Measurements from ENCODE around the gene ZNF417. TPM values are rescaled to one million over a fixed set of nuclear protein-coding genes. Genes with fewer than 3 reads are reported as not detected.

Gene ZNF417
- 2.5 to 4.8 TPM (median 4.1 TPM) in 5 replicates for total RNA-seq (2022; extraction: Qiagen RNA extraction; ENCODE audit: low read depth)

DNA sequence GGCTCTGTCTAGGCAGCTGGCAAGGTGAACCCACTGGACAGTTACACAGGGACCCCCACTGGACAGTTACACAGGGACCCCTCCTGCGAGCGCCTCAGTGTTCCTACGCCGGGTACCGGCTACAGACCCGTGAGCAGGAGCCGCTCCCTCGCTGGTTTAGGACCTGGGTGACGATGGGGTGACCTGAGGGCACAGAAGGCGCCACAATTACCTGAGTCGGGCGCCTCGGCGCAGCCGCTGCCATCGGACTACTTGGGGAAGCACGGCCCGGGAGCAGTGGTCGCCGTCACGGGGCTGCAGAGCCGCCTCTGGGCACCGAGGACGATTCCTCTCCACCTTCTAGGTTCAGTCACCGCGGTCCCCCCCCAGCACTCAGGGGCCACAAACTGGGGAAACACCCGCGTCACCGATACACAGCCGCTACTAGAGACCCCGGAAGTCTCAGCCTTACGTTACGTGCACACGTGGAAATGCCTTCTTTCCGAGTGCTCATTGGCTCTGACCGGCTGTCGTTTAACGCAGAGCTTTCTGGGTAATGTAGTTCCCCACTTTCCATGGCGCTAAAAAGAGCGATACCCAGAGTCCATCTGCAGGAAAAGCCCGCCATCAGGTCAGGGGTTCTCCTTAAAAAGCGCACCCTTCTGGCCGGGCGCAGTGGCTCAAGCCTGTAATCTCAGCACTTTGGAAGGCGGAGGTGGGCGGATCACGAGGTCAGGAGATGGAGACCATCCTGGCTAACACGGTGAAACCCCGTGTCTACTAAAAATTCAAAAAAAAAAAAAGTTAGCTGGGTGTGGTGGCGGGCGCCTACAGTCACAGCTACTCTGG is at the start of gene ZNF417:
ZNF417 (minus strand) TSS at position 425 of the 828 bp plus-strand sequence; CDS start at position 244, 181 bp downstream.

DNA sequence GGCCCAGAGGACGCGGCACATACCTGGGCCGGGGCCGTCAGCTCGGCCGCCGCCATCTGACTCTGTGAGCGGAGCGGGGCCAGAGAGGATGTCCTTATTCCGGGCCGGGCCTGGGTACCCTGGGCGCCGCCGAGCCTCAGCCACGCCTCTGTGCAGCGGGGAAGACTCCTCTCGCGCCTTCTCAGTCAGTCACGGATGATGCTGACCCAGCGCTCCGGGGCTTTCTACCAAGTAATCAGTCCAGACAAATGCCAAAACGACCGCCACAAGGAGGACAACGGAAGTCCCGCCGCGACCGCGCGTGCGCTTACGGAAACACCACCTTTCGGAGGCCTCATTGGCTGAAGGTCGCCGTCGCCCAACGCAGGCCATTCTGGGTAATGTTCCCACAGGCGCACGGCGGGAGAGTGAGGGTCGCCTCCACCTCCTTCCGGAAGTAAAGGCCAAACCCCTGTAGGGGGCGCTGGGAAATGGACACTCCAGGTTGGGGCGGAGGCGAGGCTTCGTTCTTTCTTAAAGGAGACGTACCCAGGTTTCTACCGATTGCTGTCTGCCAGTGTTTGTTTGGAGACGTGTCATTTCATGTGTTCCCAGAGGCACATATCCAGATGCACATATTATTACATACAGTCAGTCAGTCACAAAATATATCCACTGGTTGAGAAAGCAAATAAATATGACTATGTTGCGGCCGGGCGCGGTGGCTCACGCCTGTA is 31.2 kb upstream of the ZNF417 start, which contains the start of gene ZNF256:
ZNF256 (minus strand) TSS at position 288 of the 716 bp plus-strand sequence; CDS start at position 56, 232 bp downstream.

DNA sequence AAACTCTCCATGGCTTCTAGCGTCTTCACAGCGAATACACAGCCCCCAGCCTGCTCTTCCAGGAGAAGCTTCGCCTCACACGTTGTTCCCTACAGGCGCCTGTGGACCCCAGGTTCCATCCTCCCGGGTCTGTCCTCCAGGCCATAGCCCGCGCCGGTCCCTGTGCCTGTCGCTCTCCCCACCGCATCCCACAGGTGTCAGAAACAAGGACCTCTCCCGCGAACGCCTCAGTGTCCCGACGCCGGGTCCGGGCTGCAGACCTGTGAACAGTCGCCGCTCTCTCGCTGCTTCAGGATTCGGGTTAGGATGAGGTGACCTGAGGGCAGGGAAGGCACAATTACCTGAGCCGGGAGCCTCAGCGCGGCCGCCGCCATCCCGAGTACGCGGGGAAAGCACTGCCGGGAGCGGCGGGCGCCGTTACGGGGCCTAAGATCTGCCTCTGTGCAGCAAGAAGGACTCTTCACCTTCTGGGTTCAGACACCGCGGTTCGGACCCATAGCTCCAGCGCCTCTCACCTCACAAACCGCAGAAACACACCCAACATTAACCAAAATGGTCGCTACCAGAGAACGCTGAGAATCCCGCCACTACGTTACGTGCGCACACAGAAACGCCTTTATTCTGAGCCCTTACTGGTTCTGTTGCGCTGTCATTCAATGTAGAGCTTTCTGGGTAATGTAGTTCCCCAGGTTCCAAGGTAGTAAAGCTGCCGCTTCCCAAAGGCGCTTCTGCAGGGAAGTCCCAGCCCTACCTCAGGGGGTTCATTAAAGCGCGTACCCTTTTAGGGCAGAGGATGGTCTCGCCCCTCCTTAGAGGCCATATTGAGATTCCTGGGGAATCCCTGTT is 18.7 kb upstream of the ZNF417 start, which contains the start of gene ZNF418:
ZNF418 (minus strand) TSS at position 583 of the 846 bp plus-strand sequence. CDS start 1,580 bp downstream, outside the sequence.

DNA sequence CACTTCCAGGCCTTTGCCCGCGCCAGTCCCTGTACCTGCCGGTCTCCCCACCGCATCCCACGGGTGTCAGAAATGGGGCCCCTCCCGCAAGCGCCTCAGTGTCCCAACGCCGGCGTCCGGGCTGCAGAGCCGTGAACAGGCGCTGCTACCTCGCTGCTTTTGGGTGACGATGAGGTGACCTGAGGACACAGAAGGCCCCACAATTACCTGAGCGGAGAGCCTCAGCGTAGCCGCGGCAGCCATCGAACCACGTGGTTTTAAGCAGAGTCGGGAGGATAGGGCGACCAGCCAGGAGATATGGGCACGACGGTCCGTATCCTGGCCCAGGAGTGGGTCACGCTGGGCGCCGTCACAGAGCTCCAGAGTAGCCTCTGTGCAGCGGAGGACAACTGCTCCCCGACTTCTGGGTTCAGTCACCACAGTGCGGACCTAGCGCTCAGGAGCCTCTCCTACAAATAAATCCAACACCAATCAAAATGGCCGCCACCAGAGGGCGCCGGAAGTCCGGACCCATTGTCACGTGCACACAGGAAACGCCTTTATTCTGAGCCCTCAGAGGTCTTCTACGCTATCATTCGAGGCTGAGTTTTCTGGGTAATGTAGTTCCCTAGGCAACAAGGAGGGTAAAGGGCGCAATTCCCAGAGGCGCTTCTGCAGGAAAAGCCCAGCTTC is 27.7 kb downstream of the ZNF417 start, which contains the start of gene ZNF814:
ZNF814 (minus strand) TSS at position 478 of the 672 bp plus-strand sequence; CDS start at position 243, 235 bp downstream.

Other genes starting within 250 kb of the ZNF417 start
- gene ZSCAN4, start 247.7 kb downstream of the ZNF417 start, total RNA-seq (2022; extraction: Qiagen RNA extraction; ENCODE audit: low read depth), result not detected in 5 replicates
- 5.4 to 6.2 TPM (median 6.0 TPM) in 5 replicates for gene ZNF551, start 234.6 kb downstream of the ZNF417 start, total RNA-seq (2022; extraction: Qiagen RNA extraction; ENCODE audit: low read depth)
- not detected in 5 replicates for gene ZNF154, start 207.4 kb downstream of the ZNF417 start, total RNA-seq (2022; extraction: Qiagen RNA extraction; ENCODE audit: low read depth)
- gene ZNF671, start 189.0 kb downstream of the ZNF417 start, total RNA-seq (2022; extraction: Qiagen RNA extraction; ENCODE audit: low read depth), result 0.73 to 1.0 TPM (median 0.80 TPM) in 5 replicates
- 4.3 to 6.2 TPM (median 5.1 TPM) in 5 replicates for gene ZNF776, start 169.8 kb downstream of the ZNF417 start, total RNA-seq (2022; extraction: Qiagen RNA extraction; ENCODE audit: low read depth)
- gene ZNF586, start 146.9 kb downstream of the ZNF417 start, total RNA-seq (2022; extraction: Qiagen RNA extraction; ENCODE audit: low read depth), result 5.6 to 7.8 TPM (median 6.4 TPM) in 5 replicates
- 4.5 to 6.3 TPM (median 5.4 TPM) in 5 replicates for gene ZNF552, start 101.7 kb downstream of the ZNF417 start, total RNA-seq (2022; extraction: Qiagen RNA extraction; ENCODE audit: low read depth)
- gene ZNF587B, start 86.3 kb downstream of the ZNF417 start, total RNA-seq (2022; extraction: Qiagen RNA extraction; ENCODE audit: low read depth), result 7.5 to 11.4 TPM (median 8.0 TPM) in 5 replicates
- 4.8 to 7.8 TPM (median 6.4 TPM) in 5 replicates for gene ZNF587, start 66.7 kb downstream of the ZNF417 start, total RNA-seq (2022; extraction: Qiagen RNA extraction; ENCODE audit: low read depth)
- 1.8 to 2.6 TPM (median 2.5 TPM) in 5 replicates for gene ZNF814, start 27.6 kb downstream of the ZNF417 start, total RNA-seq (2022; extraction: Qiagen RNA extraction; ENCODE audit: low read depth)
- 0.74 to 1.7 TPM (median 0.82 TPM) in 5 replicates for gene ZNF418, start 18.8 kb upstream of the ZNF417 start, total RNA-seq (2022; extraction: Qiagen RNA extraction; ENCODE audit: low read depth)
- 1.2 to 1.8 TPM (median 1.3 TPM) in 5 replicates for gene ZNF256, start 31.1 kb upstream of the ZNF417 start, total RNA-seq (2022; extraction: Qiagen RNA extraction; ENCODE audit: low read depth)
- gene C19orf18, start 57.9 kb upstream of the ZNF417 start, total RNA-seq (2022; extraction: Qiagen RNA extraction; ENCODE audit: low read depth), result 0.15 TPM in 1 of 5 replicates, not detected in the others
- 1.3 to 3.0 TPM (median 2.7 TPM) in 5 replicates for gene ZNF606, start 86.2 kb upstream of the ZNF417 start, total RNA-seq (2022; extraction: Qiagen RNA extraction; ENCODE audit: low read depth)
- gene ZSCAN1, start 117.4 kb upstream of the ZNF417 start, total RNA-seq (2022; extraction: Qiagen RNA extraction; ENCODE audit: low read depth), result not detected in 5 replicates
- gene ZNF135, start 142.7 kb upstream of the ZNF417 start, total RNA-seq (2022; extraction: Qiagen RNA extraction; ENCODE audit: low read depth), result not detected in 5 replicates
- gene ZSCAN18, start 181.6 kb upstream of the ZNF417 start, total RNA-seq (2022; extraction: Qiagen RNA extraction; ENCODE audit: low read depth), result 2.2 to 2.8 TPM (median 2.3 TPM) in 5 replicates
- gene ZNF329, start 234.2 kb upstream of the ZNF417 start, total RNA-seq (2022; extraction: Qiagen RNA extraction; ENCODE audit: low read depth), result 2.6 to 3.4 TPM (median 3.0 TPM) in 5 replicates